MG63 (cell line): Measurements from ENCODE around the gene LIN9. TPM values are rescaled to one million over a fixed set of nuclear protein-coding genes. Genes with fewer than 3 reads are reported as not detected.
"Not testable (repeated sequence)": the region's sequence is repeated elsewhere in the genome, so short reads cannot be mapped to it uniquely, and the experiment has no call there.

Experiments
- DNase-seq: peaks from one replicate; pipeline ENCODE4 v3.0.0-alpha.2; 2020
- H3K27me3 ChIP-seq: fragments of 250-450 bp; sonication (Bioruptor Pico); 2 replicates; pipeline ENCODE4 v1.5.1; 2020; ENCODE audit warnings: mild to moderate bottlenecking, moderate library complexity
- H3K36me3 ChIP-seq: fragments of 250-450 bp; sonication (Bioruptor Pico); 2 replicates; pipeline ENCODE4 v1.5.1; 2020; ENCODE audit warnings: mild to moderate bottlenecking, moderate library complexity
- H3K4me3 ChIP-seq: fragments of 250-450 bp; sonication (Bioruptor Pico); 2 replicates; pipeline ENCODE4 v1.5.1; 2020; ENCODE audit warnings: mild to moderate bottlenecking, moderate library complexity
- H3K9me3 ChIP-seq: fragments of 250-450 bp; sonication (Bioruptor Pico); 2 replicates; pipeline ENCODE4 v1.5.1; 2020; ENCODE audit warnings: mild to moderate bottlenecking, moderate library complexity
- total RNA-seq: library from RNA; depleted of rRNA; stranded (reverse); fragments of >200 nt; shearing (Covaris generic); gene quantifications from 2 replicates; pipeline ENCODE4 v1.2.3, GENCODE V29; 2014; ENCODE audit warnings: low replicate concordance

LIN9 gene
- total RNA-seq, 1 experiment from 2014 or later: 12.3 TPM

DNA sequence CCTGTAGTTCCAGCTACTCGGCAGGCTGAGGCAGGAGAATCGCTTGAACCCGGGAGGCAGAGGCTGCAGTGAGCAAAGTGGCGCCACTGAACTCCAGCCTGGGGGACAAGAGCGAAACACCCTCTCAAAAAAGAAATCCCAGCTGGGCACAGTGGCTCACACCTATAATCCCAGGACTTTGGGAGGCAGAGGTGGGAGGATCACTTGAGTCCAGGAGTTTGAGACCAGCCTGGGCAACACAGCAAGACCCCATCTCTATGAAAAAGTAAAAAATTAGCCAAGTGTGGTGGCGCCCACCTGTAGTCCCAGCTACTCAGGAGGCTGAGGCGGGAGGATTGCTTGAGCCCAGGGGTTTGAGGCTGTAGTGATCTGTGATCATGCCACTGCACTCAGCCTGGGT is 56.1 kb downstream of the LIN9 start:
- H3K9me3 ChIP-seq, DNase-seq, H3K27me3 ChIP-seq, H3K4me3 ChIP-seq: not testable (repeated sequence)
- peaks cover 18% of the 10 kb centered on the region for H3K36me3 ChIP-seq

DNA sequence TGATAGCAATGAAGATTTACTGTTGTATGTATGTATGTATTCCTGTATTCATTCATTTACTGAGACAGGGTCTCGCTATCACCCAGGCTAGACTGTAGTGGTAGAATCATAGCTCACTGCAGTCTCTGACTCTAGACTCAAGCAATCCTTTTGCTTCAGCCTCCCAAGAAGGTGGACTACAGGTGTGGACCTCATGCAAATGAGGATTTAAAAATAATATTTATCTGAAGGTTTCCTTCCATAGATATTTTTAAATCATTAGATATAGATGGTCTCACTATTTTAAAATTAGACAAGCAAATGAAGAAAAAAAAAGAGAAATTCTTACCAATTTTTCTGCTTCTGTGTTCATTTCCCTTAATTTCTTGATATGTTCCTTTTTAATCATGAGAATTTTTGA is 58.5 kb downstream of the LIN9 start:
- no peak for DNase-seq
- Histone ChIP-seq H3K27me3 (no peaks in the 10 kb centered on the region), H3K4me3 (no peak overlapping the region), H3K9me3 (no peaks in the 10 kb centered on the region), H3K36me3 (peaks cover 19% of the 10 kb centered on the region)

DNA sequence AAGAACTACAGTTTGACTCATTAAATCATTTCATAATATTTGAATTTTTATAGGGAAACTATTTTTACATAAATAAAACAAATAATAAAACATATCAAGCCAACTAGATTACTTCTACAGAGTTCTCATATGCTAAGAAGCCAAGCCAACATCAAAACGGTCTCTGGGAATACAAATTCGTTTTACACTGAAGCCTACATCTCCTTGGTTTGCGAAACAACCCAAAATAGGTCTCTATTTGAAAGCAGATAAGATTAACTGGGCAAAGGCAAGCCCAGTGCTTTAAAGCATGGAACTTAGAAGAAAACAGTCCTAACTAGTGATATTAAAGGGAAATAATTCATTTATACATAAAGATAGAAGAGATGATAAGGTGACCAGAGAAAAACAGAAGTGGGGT is 60.2 kb downstream of the LIN9 start:
- no peak for DNase-seq
- Histone ChIP-seq H3K36me3 (peaks cover 29% of the 10 kb centered on the region), H3K4me3 (no peak overlapping the region), H3K9me3 (no peaks in the 10 kb centered on the region), H3K27me3 (no peaks in the 10 kb centered on the region)

DNA sequence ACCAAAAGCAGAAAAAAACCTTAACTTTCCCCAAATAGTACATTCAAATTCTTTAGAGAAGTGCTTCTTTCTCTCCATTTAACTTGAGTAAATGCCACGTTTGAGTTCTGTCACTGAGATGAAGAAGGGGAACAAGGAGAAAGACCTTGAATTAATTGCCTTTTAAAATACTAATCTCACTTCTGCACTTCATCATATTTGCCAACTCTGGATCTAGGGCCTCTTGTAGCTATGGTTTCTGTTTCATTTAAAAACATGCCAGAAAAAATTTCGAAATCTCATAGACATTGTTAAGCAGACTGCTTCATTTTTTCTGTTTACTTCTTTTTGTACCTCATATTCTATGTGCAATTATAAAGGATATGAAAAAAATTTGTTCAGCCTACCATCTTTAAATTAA is 60.9 kb downstream of the LIN9 start:
- H3K4me3 ChIP-seq: no peak overlapping the region
- H3K27me3 ChIP-seq: no peaks in the 10 kb centered on the region
- no peak for DNase-seq
- H3K36me3 ChIP-seq: peaks cover 29% of the 10 kb centered on the region
- H3K9me3 ChIP-seq: no peaks in the 10 kb centered on the region

DNA sequence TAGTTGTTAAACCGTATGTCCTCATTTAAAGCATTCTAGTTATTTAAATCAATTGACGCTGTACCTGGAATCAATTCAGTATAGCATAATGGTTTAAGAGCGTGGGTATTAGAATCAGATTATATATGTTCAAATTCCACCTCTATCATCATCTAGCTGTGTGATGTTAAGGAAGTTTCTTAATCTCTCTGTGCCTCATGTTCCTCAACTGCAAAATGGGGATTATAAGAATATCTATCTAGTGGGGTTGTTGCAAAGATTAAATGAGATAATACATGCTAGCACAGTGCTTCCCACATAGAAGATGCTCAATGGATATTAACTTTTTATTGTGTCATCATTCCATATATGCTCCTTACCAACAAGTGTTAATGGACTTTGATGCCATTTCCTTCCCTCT is 69.5 kb downstream of the LIN9 start:
- Histone ChIP-seq H3K36me3 (peaks cover 17% of the 10 kb centered on the region), H3K27me3 (no peaks in the 10 kb centered on the region), H3K9me3 (no peaks in the 10 kb centered on the region), H3K4me3 (no peak overlapping the region)
- DNase-seq: no peak

DNA sequence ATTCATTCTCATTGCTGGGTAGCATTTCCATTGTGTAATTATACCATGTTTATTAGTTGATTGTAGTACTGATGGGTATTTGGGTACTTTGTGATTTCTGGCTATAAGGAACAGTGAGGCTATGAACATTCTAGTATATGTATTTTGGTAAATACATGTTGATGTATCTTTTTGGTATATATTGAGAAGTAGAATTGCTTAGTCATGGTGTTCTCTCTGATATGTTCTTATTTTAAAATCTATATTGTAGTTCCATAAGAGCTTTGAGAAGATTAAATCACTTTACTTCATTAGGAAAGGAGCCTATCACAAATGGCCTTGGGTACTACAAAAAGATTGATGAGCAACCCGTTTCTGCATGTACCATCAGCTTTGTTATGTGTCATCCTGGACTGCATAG is 72.1 kb downstream of the LIN9 start:
- Histone ChIP-seq H3K4me3 (no peak overlapping the region), H3K36me3 (peaks cover 16% of the 10 kb centered on the region), H3K9me3 (no peaks in the 10 kb centered on the region), H3K27me3 (no peaks in the 10 kb centered on the region)
- DNase-seq: no peak

DNA sequence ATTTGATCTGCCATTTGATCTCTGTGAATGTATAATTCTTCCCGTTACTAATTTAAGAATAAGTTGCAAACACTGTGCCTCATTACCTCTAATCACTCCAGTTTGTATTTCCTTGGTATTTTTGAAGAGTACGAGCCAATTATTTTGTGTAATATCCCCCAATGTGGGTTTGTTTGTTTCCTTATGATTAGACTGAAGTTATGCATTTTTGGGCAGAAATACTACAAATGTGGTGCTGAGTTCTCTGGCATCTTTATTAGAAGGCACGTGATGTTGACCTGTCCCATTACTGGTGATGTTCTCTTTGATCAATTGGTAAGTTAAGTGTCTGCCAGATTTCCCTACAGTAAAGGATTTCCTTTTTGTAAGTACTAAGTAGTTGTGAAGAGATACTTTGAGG is 75.2 kb downstream of the LIN9 start:
- H3K9me3 ChIP-seq: no peaks in the 10 kb centered on the region
- H3K36me3 ChIP-seq: peaks cover 16% of the 10 kb centered on the region
- no peak for DNase-seq
- H3K4me3 ChIP-seq: no peak overlapping the region
- H3K27me3 ChIP-seq: no peaks in the 10 kb centered on the region

DNA sequence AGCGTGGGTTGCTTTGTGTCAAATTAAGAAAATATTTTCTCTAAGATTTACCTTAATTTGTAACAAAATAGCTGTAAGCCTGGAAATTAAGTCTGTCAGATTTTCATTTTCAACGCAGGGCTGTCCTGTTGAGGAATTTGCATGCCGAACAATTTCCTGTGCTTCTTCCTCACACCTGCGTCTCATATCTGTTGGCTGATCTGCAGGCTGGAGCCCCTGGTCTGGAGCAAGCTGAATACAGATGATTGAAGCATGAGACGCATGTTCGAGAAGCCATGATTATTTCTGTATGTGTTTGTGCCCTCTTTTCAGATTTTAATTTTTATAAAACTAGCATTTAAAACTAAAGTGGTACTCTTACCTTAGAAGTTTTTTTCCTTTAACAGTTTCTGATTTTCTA is 75.7 kb downstream of the LIN9 start:
- DNase-seq: no peak
- H3K4me3 ChIP-seq: no peak overlapping the region
- no peaks in the 10 kb centered on the region for H3K9me3 ChIP-seq
- H3K36me3 ChIP-seq: peaks cover 16% of the 10 kb centered on the region
- H3K27me3 ChIP-seq: no peaks in the 10 kb centered on the region

DNA sequence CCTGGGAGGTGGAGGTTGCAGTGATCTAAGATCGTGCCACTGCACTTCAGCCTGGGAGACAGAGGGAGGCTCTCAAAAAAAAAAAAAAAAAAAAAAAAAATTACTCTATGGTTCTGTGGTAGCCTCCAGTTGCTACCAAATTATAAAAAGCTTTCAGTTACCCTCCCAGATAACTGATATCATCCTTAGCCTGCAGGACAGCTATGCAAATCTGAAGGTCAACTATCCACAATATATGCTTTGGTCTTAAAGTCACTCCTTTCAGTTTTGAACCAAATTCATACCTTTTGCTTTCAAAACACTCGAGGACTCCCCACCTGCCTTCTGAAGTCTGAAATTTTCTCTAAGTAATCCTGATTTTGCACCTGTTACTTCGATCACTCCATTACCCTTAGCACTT is 82.4 kb downstream of the LIN9 start:
- H3K36me3 ChIP-seq: no peaks in the 10 kb centered on the region
- no peak for DNase-seq
- no peak overlapping the region for H3K4me3 ChIP-seq
- H3K9me3 ChIP-seq: no peaks in the 10 kb centered on the region
- no peaks in the 10 kb centered on the region for H3K27me3 ChIP-seq

DNA sequence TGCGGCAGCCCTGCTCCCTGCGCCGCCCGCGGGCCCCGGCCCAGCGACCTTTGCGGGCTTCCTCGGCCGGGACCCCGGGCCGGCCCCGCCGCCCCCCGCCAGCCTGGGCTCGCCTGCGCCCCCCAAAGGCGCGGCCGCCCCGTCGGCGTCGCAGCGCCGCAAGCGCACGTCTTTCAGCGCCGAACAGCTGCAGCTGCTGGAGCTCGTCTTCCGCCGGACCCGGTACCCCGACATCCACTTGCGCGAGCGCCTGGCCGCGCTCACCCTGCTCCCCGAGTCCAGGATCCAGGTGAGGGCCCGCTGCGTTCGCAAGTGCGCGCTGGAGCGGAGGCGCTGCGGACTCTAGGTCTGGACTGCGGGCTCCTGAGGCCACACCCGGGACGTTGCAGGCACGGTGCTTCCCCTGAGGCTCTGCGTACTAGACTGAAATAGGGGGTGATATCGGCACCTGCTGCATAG is 85.1 kb downstream of the LIN9 start:
- DNase-seq: peak; percentile 16
- H3K36me3 ChIP-seq: no peaks in the 10 kb centered on the region
- H3K4me3 ChIP-seq: peak overlapping the region; percentile 36
- no peaks in the 10 kb centered on the region for H3K9me3 ChIP-seq
- H3K27me3 ChIP-seq: no peaks in the 10 kb centered on the region

DNA sequence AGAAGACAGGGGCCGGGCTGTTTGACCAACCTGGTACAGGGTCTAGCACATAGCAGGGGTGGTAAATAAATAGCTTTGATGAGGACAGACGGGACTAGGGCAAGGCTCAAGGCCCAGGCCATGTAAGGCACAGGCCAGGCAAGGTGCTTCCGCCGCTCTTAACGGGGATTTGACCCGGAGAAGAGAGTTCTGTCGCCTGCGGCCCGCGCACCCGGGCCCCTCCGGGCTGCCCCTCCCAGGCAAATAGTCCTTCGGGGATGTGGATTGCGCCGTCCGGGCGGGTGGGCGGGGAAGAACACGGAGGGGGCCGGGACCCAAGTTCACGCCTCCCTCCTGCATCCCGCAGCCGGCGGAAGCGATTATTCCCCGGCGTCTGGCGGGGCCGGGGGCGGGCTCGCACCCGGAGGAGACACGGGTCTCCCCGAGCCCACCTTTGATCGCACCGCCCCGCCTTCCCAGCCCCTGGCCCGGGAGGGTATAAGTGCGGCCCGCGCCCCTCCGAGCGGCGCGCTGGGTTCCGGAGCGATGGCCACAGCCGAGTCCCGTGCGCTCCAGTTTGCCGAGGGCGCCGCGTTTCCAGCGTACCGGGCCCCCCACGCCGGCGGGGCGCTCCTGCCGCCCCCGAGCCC is 85.7 kb downstream of the LIN9 start, which contains the start of gene MIXL1:
MIXL1 (plus strand) TSS at position 508 of the 629 bp plus-strand sequence; CDS start at position 526, 18 bp downstream.
- no peaks in the 10 kb centered on the region for H3K9me3 ChIP-seq
- H3K36me3 ChIP-seq: no peaks in the 10 kb centered on the region
- no peaks in the 10 kb centered on the region for H3K27me3 ChIP-seq
- H3K4me3 ChIP-seq: peak within 1 kb of the TSS; percentile 36
- peak; percentile 21 for DNase-seq

DNA sequence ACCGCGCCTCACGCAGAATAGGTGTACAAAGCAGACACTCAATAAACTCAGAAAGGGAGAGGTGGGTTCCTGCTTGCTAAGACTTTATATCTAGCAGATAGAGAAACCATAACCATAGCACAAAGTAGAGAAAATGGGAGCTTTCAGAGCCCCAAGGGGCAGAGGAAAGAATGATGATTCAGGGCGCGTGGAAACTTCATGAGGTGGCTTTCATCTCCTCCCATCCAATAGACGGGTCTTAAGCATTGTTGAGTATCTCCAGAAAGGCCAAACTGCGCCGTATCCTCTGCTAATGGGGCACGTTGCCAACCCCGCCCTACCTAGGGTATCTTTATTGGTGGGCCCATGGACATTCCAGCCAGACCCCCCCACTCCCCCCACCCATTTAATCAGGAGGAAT is 86.3 kb downstream of the LIN9 start:
- H3K27me3 ChIP-seq: no peaks in the 10 kb centered on the region
- DNase-seq: no peak
- H3K4me3 ChIP-seq: no peak overlapping the region
- no peaks in the 10 kb centered on the region for H3K36me3 ChIP-seq
- no peaks in the 10 kb centered on the region for H3K9me3 ChIP-seq

DNA sequence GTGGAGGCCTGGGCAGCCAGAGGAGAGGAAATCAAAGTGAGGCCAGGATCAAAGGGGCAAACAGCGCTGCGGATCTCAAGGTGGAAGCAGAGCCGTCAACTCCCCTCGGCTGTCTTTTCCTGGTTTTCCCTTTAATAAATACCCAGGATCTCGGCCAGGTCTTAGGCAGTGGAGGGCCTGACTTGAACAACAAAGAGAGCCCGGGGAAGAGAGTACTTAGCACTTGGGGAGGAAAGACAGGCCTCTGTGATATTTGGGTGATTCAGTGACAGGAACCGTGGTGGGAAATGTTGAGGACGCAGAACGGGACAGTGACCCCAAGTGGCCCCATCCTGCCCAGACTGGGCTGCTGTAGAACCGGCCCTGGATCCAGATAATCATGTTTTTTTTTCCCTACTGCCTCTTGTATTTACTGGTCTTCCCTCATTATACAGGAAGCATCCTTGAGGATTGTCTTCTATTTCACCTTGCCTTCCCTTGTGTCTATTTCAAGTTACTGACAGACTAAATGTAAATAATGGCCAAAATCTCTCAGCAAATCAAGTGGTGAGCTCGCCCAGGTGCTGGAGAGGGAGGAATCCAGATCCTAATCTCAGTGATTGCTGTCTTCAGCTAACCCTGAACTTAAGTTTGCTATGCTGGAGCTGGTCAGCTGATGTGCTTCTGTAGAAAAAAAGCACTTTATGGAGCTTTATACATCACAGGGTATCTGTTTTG is 88.3 kb downstream of the LIN9 start:
- no peak for DNase-seq
- H3K9me3 ChIP-seq: no peaks in the 10 kb centered on the region
- H3K27me3 ChIP-seq: no peaks in the 10 kb centered on the region
- H3K36me3 ChIP-seq: no peaks in the 10 kb centered on the region
- H3K4me3 ChIP-seq: no peak overlapping the region

DNA sequence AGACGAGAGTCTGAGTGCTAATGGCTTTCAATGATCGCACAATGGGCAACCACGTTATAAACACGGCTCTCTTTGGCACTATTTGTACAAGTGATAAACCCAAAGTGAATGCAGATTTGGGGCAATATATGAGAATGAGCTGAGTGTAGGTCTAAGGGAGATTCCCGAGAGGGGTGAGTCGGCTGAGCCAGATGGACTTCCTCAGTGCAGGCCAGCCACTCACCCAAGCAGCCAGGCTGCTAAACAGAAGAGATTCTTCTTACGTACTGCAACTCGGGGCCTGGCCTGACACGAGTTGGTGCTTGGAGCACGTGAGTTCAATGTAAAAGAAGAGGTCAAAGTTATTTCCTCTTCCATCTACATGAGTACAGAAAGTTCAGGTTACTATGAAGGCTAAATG is 91.7 kb downstream of the LIN9 start:
- H3K27me3 ChIP-seq: no peaks in the 10 kb centered on the region
- no peaks in the 10 kb centered on the region for H3K36me3 ChIP-seq
- no peak for DNase-seq
- no peak overlapping the region for H3K4me3 ChIP-seq
- no peaks in the 10 kb centered on the region for H3K9me3 ChIP-seq

DNA sequence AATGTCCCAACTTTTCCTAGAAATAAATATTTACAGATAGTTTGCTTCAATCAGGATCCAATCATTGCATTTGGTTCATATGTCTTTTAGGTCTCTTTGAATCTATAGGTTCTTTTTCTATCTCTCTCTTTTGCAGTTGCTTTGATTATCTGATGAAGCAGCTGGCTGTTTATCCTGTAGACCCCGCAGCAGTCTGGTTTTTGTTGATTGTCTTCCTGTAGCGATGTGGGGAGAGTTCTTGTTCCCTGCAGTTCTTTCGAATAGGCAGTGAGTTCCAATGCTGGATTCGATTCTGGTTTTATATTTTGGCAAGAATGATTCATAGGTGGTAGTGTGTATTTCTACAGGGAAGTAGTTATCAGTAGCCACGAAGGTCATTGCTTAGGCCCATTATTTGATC is 92.9 kb downstream of the LIN9 start:
- DNase-seq: no peak
- no peaks in the 10 kb centered on the region for H3K9me3 ChIP-seq
- H3K4me3 ChIP-seq: no peak overlapping the region
- no peaks in the 10 kb centered on the region for H3K36me3 ChIP-seq
- no peaks in the 10 kb centered on the region for H3K27me3 ChIP-seq

DNA sequence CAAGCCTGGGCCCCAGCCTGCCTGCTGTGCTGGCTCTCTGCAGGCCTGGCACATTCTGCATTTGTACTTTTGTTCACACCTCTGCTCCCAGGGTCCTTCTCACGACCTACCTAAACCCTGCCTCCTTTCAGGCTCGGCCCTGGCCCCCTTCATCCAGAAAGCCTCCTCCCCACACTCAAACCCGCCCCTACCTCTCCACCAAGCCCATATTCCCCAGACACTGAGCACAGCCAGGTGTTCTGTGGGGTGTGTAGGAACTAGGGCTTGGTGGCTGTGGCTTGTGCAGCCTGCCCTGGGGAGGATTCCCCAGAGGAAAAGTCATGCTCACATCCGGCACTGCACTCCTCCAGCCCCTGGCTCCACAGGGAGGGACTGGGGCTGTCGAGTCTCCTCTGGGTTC is 93.7 kb downstream of the LIN9 start:
- no peaks in the 10 kb centered on the region for H3K27me3 ChIP-seq
- H3K9me3 ChIP-seq: no peaks in the 10 kb centered on the region
- no peak overlapping the region for H3K4me3 ChIP-seq
- DNase-seq: no peak
- H3K36me3 ChIP-seq: no peaks in the 10 kb centered on the region

DNA sequence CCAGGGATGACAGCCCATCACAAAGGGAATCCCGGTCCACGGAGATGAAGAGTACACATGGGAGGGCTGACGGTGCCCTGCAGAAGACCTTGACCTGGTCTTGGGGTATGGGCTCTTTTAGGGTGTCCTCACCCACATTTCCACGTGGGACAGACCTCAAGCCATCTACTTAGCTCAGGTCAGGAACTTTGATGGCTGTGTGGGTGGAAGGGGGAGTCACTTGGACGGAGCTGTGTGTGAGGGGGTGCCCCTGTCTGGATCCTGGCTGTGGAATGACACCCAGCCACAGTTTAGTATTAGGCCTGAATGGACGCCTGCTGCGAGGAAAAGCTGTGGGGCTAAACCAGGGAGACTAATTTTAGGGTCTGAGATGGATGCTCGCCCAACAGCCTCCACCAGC is 96.4 kb downstream of the LIN9 start:
- H3K27me3 ChIP-seq: no peaks in the 10 kb centered on the region
- H3K4me3 ChIP-seq: no peak overlapping the region
- H3K9me3 ChIP-seq: no peaks in the 10 kb centered on the region
- no peak for DNase-seq
- no peaks in the 10 kb centered on the region for H3K36me3 ChIP-seq

DNA sequence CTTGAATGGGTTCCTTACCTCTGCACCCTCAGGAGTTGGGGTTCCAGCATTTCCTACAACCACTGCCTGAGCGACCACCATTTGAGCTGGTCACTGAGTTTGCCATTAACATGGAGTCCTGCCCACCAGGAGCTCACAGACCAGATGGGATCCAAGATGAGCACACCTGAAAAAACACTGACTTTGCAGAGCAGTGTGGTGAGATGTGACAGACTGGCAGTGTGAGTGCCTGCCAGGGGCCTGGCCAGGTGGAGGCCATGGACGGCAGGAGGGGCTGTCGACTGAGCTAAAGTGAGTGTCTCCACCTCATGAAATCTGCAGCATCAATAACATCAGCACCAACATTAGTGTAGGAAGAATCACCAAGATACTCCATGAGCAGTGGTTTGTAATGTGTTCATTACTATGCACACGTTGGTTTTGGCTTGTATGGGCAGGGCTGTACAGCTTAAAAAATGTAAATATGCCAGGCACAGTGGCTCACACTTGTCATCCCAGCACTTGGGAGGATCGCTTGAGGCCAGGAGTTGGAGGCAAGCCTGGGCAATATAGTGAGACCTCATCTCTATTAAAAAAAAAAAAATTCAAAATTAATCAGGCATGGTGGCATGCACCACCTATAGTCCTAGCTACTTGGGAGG is 97.7 kb downstream of the LIN9 start:
- Histone ChIP-seq H3K36me3 (no peaks in the 10 kb centered on the region), H3K27me3 (no peaks in the 10 kb centered on the region), H3K9me3 (no peaks in the 10 kb centered on the region), H3K4me3 (no peak overlapping the region)
- no peak for DNase-seq
